Transverse colon (tissue), 4 donors: ENCODE data around the gene C11orf54. TPM values are rescaled to one million over a fixed set of nuclear protein-coding genes. Genes with fewer than 3 reads are reported as not detected.
"Not testable (repeated sequence)": the region's sequence is repeated elsewhere in the genome, so short reads cannot be mapped to it uniquely, and the experiment has no call there.

Experiments
- DNase-seq: peaks from one replicate; pipeline ENCODE4 v3.0.0-alpha.2; 2019
- H3K27ac ChIP-seq, 4 donors: fragments of 200-600 bp; sonication (generic); 2 replicates each; pipeline ENCODE4 v1.5.1; 2016 to 2018; ENCODE audit warnings: inconsistent platforms in 4 of 4
- H3K27me3 ChIP-seq: fragments of 200-600 bp; sonication (generic); 2 replicates; pipeline ENCODE4 v1.5.1; 2017; ENCODE audit warnings: inconsistent platforms
- H3K36me3 ChIP-seq, 4 donors: fragments of 200-600 bp; sonication (generic); 2 replicates each; pipeline ENCODE4 v1.5.1; 2017 to 2019; ENCODE audit warnings: inconsistent platforms in 4 of 4
- H3K4me1 ChIP-seq, 4 donors: fragments of 200-600 bp; sonication (generic); 2 replicates each; pipeline ENCODE4 v1.5.1; 2017 to 2020; ENCODE audit warnings: inconsistent platforms in 4 of 4
- H3K4me3 ChIP-seq, 4 donors: fragments of 200-600 bp; sonication (generic); 1 replicate in 1 of 4; 2 replicates in 3 of 4; pipeline versions ENCODE4 v1.5.1 to v1.6.1; 2017 to 2019; ENCODE audit warnings: inconsistent platforms in 4 of 4
- H3K9me3 ChIP-seq, 2 donors: fragments of 200-600 bp; sonication (generic); 2 replicates each; pipeline ENCODE4 v1.5.1; 2017 to 2019; ENCODE audit warnings: inconsistent platforms in 2 of 2
- CTCF ChIP-seq, 5 experiments: fragments of 200-600 bp in 3 of 5; fragments of 450-650 bp in 2 of 5; sonication (generic) in 3 of 5; IDR thresholded peaks; 1 replicate in 2 of 5; 2 replicates in 3 of 5; pipeline ENCODE4 v1.5.1; 2016 to 2017; ENCODE audit warnings: antibody characterized with exemption in 5 of 5, inconsistent platforms in 3 of 5, mild to moderate bottlenecking in 2 of 5, moderate library complexity in 1 of 5
- EP300 ChIP-seq: sonication (generic); formaldehyde crosslinking; IDR thresholded peaks from one replicate; pipeline ENCODE4 v1.6.1; 2017; ENCODE audit warnings: antibody characterized with exemption, low read depth
- POLR2A ChIP-seq: fragments of 450-650 bp; IDR thresholded peaks from one replicate; pipeline ENCODE4 v1.6.1; 2016; ENCODE audit warnings: antibody characterized with exemption, mild to moderate bottlenecking, moderate library complexity
- POLR2AphosphoS5 ChIP-seq, 3 donors: sonication (generic); formaldehyde crosslinking; IDR thresholded peaks; one replicate each; pipeline ENCODE4 v1.6.1; 2016; ENCODE audit warnings: antibody characterized with exemption in 3 of 3
- WGBS, 2 donors: methylation state at CpG; one replicate each; pipeline ENCODE4 v1.1.5; 2018; ENCODE audit warnings: low coverage in 1 of 2; 5-methylcytosine and 5-hydroxymethylcytosine counted together
- in situ Hi-C, 4 donors: fragments of 200-750 bp; cut with MboI; loops; one replicate each; pipeline versions ENCODE4 v1.15.0 to v1.15.1; 2017; ENCODE audit warnings: low sequenced_read_pairs in 3 of 4, low pct_ligation_motif_present in 1 of 4, low pct_unique_long_range_greater_than_20kb in 1 of 4
- intact Hi-C: fragments of 100-400 bp; cut with DNase I; formaldehyde crosslinking; loops from one replicate; pipeline ENCODE4 v1.15.1; 2023; ENCODE audit warnings: low total_unique reads
- total RNA-seq, 4 donors: library from RNA; depleted of rRNA; stranded (reverse); fragments of >200 nt; gene quantifications; one replicate each; pipeline ENCODE4 v1.1.0, GENCODE V29; 2016

The C11orf54 gene
- total RNA-seq, 4 donors from 2014 or later, result 33.3 to 160 (median 105) TPM

DNA sequence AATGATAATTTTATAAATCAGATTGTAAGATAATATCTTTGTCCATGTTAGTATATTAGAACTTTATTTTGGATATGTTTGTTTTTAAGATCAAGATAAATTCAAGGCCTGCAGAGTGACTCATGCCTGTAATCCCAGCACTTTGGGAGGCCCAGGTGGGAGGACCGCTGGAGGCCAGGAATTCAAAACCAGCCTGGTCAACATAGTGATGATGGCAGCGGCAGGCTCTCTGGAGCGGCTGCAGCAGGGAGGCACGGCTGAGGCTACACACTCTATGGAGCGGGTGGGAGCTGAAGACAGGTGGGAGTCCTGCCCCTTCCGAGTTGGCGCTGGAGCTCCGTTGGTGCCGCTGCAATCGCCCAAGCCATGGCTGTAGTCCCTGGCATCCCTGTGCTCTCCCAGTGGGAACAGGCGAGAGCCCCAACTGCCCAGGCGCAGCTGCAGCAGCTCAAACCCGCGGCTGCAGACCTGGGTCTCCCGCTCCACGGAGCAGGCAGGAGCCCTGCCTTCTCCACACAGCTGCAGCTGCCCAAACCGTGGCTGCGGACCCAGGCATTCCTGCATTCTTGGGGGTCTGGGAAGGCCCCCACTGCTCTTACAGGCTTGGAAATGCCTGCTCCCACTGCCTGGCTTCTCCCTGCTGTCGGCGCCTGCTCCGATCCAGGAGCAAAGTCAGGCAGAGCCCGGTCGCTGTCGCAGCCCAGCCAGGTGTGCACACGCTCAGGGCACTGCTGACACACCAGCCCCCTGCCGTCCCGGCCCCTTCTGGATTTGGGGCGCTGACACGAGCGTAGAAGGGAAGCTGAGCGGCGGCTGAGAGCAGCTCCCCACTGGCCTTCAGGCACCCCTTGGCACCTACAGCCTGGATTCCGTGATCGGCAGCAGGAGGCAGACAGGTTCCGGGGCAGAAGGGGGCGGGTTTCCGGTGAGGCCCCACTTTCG is 16.7 kb downstream of the C11orf54 start:
- H3K4me1 ChIP-seq, result no peaks in the 10 kb centered on the region

GRCh38 chr11:93759123-93759522 is 17.7 kb downstream of the C11orf54 start:
- intact Hi-C loops, DNase-seq, H3K27ac ChIP-seq, H3K4me1 ChIP-seq, H3K27me3 ChIP-seq, in situ Hi-C loops, H3K9me3 ChIP-seq, H3K4me3 ChIP-seq: not testable (repeated sequence)
- 76 to 84% methylated on average over 4 of the region's 4 CpGs for whole genome bisulfite sequencing, 2 donors
- H3K36me3 ChIP-seq, result peaks cover 0 to 75% (median 34%) of the 10 kb centered on the region in 4 donors

More for the DNA sequence above, 16.7 kb downstream of the C11orf54 start:
- H3K4me3 ChIP-seq, result no peak overlapping the region
- WGBS, 2 donors, result 98 to 100% methylated on average over 1 to 37 of the region's 38 CpGs
- TF ChIP-seq POLR2AphosphoS5 (IDR thresholded peaks at IDR 0.05), result no peak
- no peak for TF ChIP-seq POLR2A
- TF ChIP-seq CTCF (IDR thresholded peaks at IDR 0.05), result no peak
- TF ChIP-seq EP300, result no peak
- H3K9me3 ChIP-seq, result no peaks in the 10 kb centered on the region
- intact Hi-C loops, result no loop called here
- no peaks in the 10 kb centered on the region for H3K27me3 ChIP-seq
- no peak for DNase-seq
- in situ Hi-C loops, result no loop called here
- peaks cover 0 to 82% (median 37%) of the 10 kb centered on the region in 4 donors for H3K36me3 ChIP-seq
- H3K27ac ChIP-seq, result no peak overlapping the region

- Histone ChIP-seq H3K9me3 (no peaks in the 10 kb centered on the region), H3K27me3 (no peaks in the 10 kb centered on the region), H3K4me3 (no peak overlapping the region), H3K36me3 (peaks cover 0 to 50% (median 23%) of the 10 kb centered on the region in 4 donors), H3K27ac (no peak overlapping the region), H3K4me1 (peaks cover 0 to 5% (median 0%) of the 10 kb centered on the region in 4 donors)
- intact Hi-C loops, result no loop called here
- 94 to 100% methylated on average over 1 of the region's 1 CpG for WGBS, 2 donors
- TF ChIP-seq POLR2AphosphoS5 (IDR thresholded peaks at IDR 0.05), result no peak
- no peak for TF ChIP-seq POLR2A
- TF ChIP-seq CTCF (IDR thresholded peaks at IDR 0.05), result no peak
- no peak for TF ChIP-seq EP300
- in situ Hi-C loops, result no loop called here
- no peak for DNase-seq
Measured at GRCh38 chr11:93761910-93762309, 20.4 kb downstream of the C11orf54 start.

GRCh38 chr11:93765551-93765950 is 24.1 kb downstream of the C11orf54 start:
- intact Hi-C loops (no loop called here), in situ Hi-C loops (no loop called here)
- no peak overlapping the region for H3K4me3 ChIP-seq
- DNase-seq, result no peak
- peaks cover 0 to 5% (median 0%) of the 10 kb centered on the region in 4 donors for H3K4me1 ChIP-seq
- no peak for TF ChIP-seq EP300
- no peak for TF ChIP-seq CTCF (IDR thresholded peaks at IDR 0.05)
- TF ChIP-seq POLR2AphosphoS5 (IDR thresholded peaks at IDR 0.05), result no peak
- TF ChIP-seq POLR2A, result no peak
- H3K9me3 ChIP-seq, result no peaks in the 10 kb centered on the region
- H3K36me3 ChIP-seq, result peaks cover 0 to 20% (median 9%) of the 10 kb centered on the region in 4 donors
- no peak overlapping the region for H3K27ac ChIP-seq
- WGBS, 2 donors, result 40 to 80% methylated on average over 2 of the region's 2 CpGs
- H3K27me3 ChIP-seq, result no peaks in the 10 kb centered on the region
